MCF 10A (cell line): ENCODE measurements around the gene BRME1. TPM values are rescaled to one million over a fixed set of nuclear protein-coding genes. Genes with fewer than 3 reads are reported as not detected.
A peak's percentile ranks its signal among the peaks of the same experiment; 100 is the strongest.
"Not testable (repeated sequence)": the region's sequence is repeated elsewhere in the genome, so short reads cannot be mapped to it uniquely, and the experiment has no call there.

Source experiments
- BruUV-seq: library from RNA; stranded (reverse); fragments of 400-500 nt; replicated peaks from 2 replicates; lab custom pipeline; 2021; lab: Mats Ljungman, UMichigan
- CTCF ChIA-PET: fragments of 300-600 bp; sonication (Branson Sonifier 250); formaldehyde crosslinking; extraction: SDS; loops from one replicate; lab custom pipeline; 2021; ENCODE audit warnings: antibody characterized with exemption, inconsistent platforms; lab: Yijun Ruan, JAX
- POLR2A ChIA-PET: fragments of 300-600, 350-650 bp; sonication (Branson Sonifier 250); formaldehyde crosslinking; extraction: SDS; loops from one replicate; lab custom pipeline; 2020; ENCODE audit warnings: antibody characterized with exemption, inconsistent platforms; lab: Yijun Ruan, JAX
- DNase-seq: peaks from one replicate; pipeline ENCODE4 v3.0.0-alpha.2; 2018; ENCODE audit not compliant: unreplicated experiment
- H3K27ac Mint-ChIP-seq: one replicate; pipeline ENCODE4 v1.8.0; 2022; ENCODE audit warnings: mild to moderate bottlenecking, low read depth, mixed read lengths; ENCODE audit not compliant: unreplicated experiment
- H3K27me3 Mint-ChIP-seq: one replicate; pipeline ENCODE4 v1.8.0; 2022; ENCODE audit warnings: mixed read lengths; ENCODE audit not compliant: insufficient read depth, unreplicated experiment
- H3K36me3 Mint-ChIP-seq: one replicate; pipeline ENCODE4 v1.8.0; 2022; ENCODE audit warnings: mild to moderate bottlenecking, moderate library complexity, mixed read lengths; ENCODE audit not compliant: insufficient read depth, unreplicated experiment
- H3K4me1 Mint-ChIP-seq: one replicate; pipeline ENCODE4 v1.8.0; 2022; ENCODE audit warnings: mixed read lengths; ENCODE audit not compliant: insufficient read depth, unreplicated experiment
- H3K4me3 Mint-ChIP-seq: one replicate; pipeline ENCODE4 v1.8.0; 2022; ENCODE audit warnings: mild to moderate bottlenecking, moderate library complexity, mixed read lengths; ENCODE audit not compliant: unreplicated experiment
- H3K9me3 Mint-ChIP-seq: one replicate; pipeline ENCODE4 v1.8.0; 2022; ENCODE audit warnings: mixed read lengths; ENCODE audit not compliant: unreplicated experiment
- intact Hi-C: fragments of 100-400 bp; cut with micrococcal nuclease; formaldehyde crosslinking; loops from 2 replicates; pipeline ENCODE4 v1.14.1; 2022
- total RNA-seq: library from RNA; stranded (reverse); gene quantifications from 2 replicates; pipeline ENCODE4 v1.2.3, GENCODE V29; 2022
- TF ChIP-seq, protein P1 (sequence below): fragments of 200-600 bp; IDR thresholded peaks from one replicate; pipeline ENCODE4 v1.8.0; 2022; ENCODE audit warnings: antibody characterized with exemption, mild to moderate bottlenecking; ENCODE audit not compliant: unreplicated experiment

BRME1 gene
- total RNA-seq, 1 experiment from 2014 or later, result 0.75 TPM

- H3K36me3 Mint-ChIP-seq, result peaks cover 12% of the 10 kb centered on the region
- H3K9me3 Mint-ChIP-seq, DNase-seq, H3K4me1 Mint-ChIP-seq, H3K27me3 Mint-ChIP-seq, intact Hi-C loops: not testable (repeated sequence)
- peak overlapping the region; percentile 100 for H3K27ac Mint-ChIP-seq
- CTCF ChIA-PET, result interaction anchor here (0.6 to 2.9 kb wide), 4 partner anchors 10 to 59 kb away, joined by 3 to 15 read pairs (median 4); no protein-coding TSS in a partner anchor
- TSS peak; percentile 41 for BruUV-seq
- peak overlapping the region; percentile 65 for H3K4me3 Mint-ChIP-seq
- POLR2A ChIA-PET, result interaction anchor here (0.6 to 14.8 kb wide), 10 partner anchors 8 to 674 kb away, joined by 3 to 265 read pairs (median 7); partner anchors contain the start of genes C19orf53 and ZSWIM4
Measured at GRCh38 chr19:13851734-13852114, 54.2 kb downstream of the BRME1 start.

DNA sequence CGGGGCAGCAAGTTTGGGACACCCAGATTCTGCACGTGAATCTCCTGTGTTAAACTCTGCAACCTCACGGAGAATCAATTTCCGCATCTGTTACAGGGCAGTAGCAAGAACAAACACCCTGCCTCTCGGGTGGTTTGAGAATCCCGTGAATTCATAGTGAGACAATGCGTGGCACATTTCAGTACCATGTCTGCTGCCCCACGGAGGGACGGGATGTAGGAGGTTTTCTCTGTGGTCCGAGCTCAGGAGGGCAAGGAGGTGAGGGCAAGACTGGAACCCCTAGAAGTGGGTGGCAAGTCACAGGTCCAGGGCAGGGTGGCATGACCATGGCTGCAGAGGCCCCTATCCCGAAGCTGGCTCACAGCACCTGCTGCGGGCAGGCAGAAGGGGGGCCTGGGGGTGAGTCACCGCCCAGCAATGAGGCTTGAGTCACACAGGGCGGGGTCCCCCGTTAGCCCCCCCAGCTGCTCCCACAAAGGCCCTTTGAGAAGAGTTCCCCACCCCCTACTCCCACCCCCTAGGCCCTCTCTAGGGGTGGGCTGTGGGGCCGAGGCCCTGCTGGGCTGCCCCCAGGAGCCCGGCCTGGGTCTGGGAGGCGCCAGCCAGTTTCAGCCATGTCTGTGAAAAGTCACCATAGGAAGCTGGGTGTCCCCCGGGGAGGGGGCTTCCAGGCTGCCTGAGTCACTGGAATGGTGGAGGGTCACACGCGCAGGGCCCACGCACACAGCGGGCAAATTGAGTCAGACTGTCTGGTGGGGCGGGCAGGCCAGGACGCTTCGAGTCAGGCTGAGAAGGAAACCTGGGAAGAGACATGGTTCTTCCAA lies 54.8 kb downstream of the BRME1 start:
- H3K27ac Mint-ChIP-seq, result peak overlapping the region; percentile 100
- H3K27me3 Mint-ChIP-seq, result no peaks in the 10 kb centered on the region
- intact Hi-C loops, result no loop called here
- H3K9me3 Mint-ChIP-seq, result no peaks in the 10 kb centered on the region
- TF ChIP-seq, protein P1, sequence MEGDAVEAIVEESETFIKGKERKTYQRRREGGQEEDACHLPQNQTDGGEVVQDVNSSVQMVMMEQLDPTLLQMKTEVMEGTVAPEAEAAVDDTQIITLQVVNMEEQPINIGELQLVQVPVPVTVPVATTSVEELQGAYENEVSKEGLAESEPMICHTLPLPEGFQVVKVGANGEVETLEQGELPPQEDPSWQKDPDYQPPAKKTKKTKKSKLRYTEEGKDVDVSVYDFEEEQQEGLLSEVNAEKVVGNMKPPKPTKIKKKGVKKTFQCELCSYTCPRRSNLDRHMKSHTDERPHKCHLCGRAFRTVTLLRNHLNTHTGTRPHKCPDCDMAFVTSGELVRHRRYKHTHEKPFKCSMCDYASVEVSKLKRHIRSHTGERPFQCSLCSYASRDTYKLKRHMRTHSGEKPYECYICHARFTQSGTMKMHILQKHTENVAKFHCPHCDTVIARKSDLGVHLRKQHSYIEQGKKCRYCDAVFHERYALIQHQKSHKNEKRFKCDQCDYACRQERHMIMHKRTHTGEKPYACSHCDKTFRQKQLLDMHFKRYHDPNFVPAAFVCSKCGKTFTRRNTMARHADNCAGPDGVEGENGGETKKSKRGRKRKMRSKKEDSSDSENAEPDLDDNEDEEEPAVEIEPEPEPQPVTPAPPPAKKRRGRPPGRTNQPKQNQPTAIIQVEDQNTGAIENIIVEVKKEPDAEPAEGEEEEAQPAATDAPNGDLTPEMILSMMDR, result no peak
- peaks cover 12% of the 10 kb centered on the region for H3K36me3 Mint-ChIP-seq
- peaks cover 10% of the 10 kb centered on the region for H3K4me1 Mint-ChIP-seq
- DNase-seq, result peak; percentile 95
- POLR2A ChIA-PET, result interaction anchor here (0.6 to 14.8 kb wide), 11 partner anchors 8 to 675 kb away, joined by 3 to 265 read pairs (median 4); partner anchors contain the start of genes C19orf53 and ZSWIM4
- CTCF ChIA-PET, result interaction anchor here (0.5 to 2.9 kb wide), 7 partner anchors 11 to 969 kb away, joined by 3 to 15 read pairs (median 4); no protein-coding TSS in a partner anchor
- H3K4me3 Mint-ChIP-seq, result peak overlapping the region; percentile 65
- TSS peak; percentile 33 for BruUV-seq

- POLR2A ChIA-PET, result interaction anchor here (0.6 to 14.8 kb wide), 11 partner anchors 9 to 667 kb away, joined by 3 to 265 read pairs (median 5); partner anchors contain the start of genes C19orf53 and ZSWIM4
- H3K4me1 Mint-ChIP-seq, result peaks cover 16% of the 10 kb centered on the region
- TF ChIP-seq, protein P1, result no peak
- BruUV-seq, result TSS peak; percentile 33
- H3K27ac Mint-ChIP-seq, result peak overlapping the region; percentile 100
- no peaks in the 10 kb centered on the region for H3K9me3 Mint-ChIP-seq
- no peaks in the 10 kb centered on the region for H3K27me3 Mint-ChIP-seq
- CTCF ChIA-PET, result interaction anchor here (0.7 to 1.3 kb wide), 3 partner anchors 12 to 77 kb away, joined by 3 to 4 read pairs (median 4); no protein-coding TSS in a partner anchor
- peak overlapping the region; percentile 65 for H3K4me3 Mint-ChIP-seq
- peak; percentile 74 for DNase-seq
- H3K36me3 Mint-ChIP-seq, result peaks cover 18% of the 10 kb centered on the region
- intact Hi-C loops, result no loop called here
Measured at GRCh38 chr19:13849991-13850909, 55.7 kb downstream of the BRME1 start.
